Thymus (tissue), 11 donors: ENCODE results near the gene TXNDC17. TPM values are rescaled to one million over a fixed set of nuclear protein-coding genes. Genes with fewer than 3 reads are reported as not detected.

ENCODE experiments used
- DNase-seq, 9 donors: peaks; one replicate each; pipeline ENCODE4 v3.0.0-alpha.2; 2013; ENCODE audit warnings: low spot score in 9 of 9, low read depth in 6 of 9, missing footprints in 1 of 9
- H3K27ac ChIP-seq, 2 donors: one replicate each; pipeline ENCODE4 v1.5.1; 2013; ENCODE audit warnings: control low read depth in 1 of 2, low read depth in 1 of 2, low read length in 1 of 2, mild to moderate bottlenecking in 1 of 2, moderate library complexity in 1 of 2
- H3K27me3 ChIP-seq, 2 donors: one replicate each; pipeline ENCODE4 v1.5.1; 2013; ENCODE audit warnings: low read length in 1 of 2; ENCODE audit not compliant: control insufficient read depth in 2 of 2, insufficient read depth in 1 of 2
- H3K36me3 ChIP-seq, 2 donors: one replicate each; pipeline ENCODE4 v1.5.1; 2013; ENCODE audit warnings: low read length in 1 of 2, mild to moderate bottlenecking in 1 of 2, moderate library complexity in 1 of 2; ENCODE audit not compliant: control insufficient read depth in 2 of 2, insufficient read depth in 2 of 2
- H3K4me1 ChIP-seq, 2 donors: one replicate each; pipeline ENCODE4 v1.5.1; 2013; ENCODE audit warnings: low read length in 2 of 2; ENCODE audit not compliant: control insufficient read depth in 2 of 2, insufficient read depth in 2 of 2
- H3K4me3 ChIP-seq, 2 donors: one replicate each; pipeline ENCODE4 v1.5.1; 2013; ENCODE audit warnings: low read length in 2 of 2, control low read depth in 1 of 2, mild to moderate bottlenecking in 1 of 2
- H3K9me3 ChIP-seq, 2 donors: one replicate each; pipeline ENCODE4 v1.5.1; 2013; ENCODE audit warnings: low read length in 1 of 2, mild to moderate bottlenecking in 1 of 2; ENCODE audit not compliant: control insufficient read depth in 2 of 2, insufficient read depth in 1 of 2
- WGBS: extraction: QIAGEN DNeasy Blood & Tissue Kit; methylation state at CpG from one replicate; pipeline ENCODE4 v1.1.7; 2013; 5-methylcytosine and 5-hydroxymethylcytosine counted together
- polyA plus RNA-seq: library from polyadenylated mRNA; stranded (reverse); fragments of 200-250 nt; gene quantifications from one replicate; pipeline ENCODE4 v1.2.3, GENCODE V29; 2013
- total RNA-seq: library from RNA; stranded (reverse); fragments of 120-200 nt; gene quantifications from one replicate; pipeline ENCODE4 v1.2.4, GENCODE V29; 2013
- donor health status: healthy.

The TXNDC17 gene
- total and polyA plus RNA-seq, 2 donors: 117 to 127 TPM

DNA sequence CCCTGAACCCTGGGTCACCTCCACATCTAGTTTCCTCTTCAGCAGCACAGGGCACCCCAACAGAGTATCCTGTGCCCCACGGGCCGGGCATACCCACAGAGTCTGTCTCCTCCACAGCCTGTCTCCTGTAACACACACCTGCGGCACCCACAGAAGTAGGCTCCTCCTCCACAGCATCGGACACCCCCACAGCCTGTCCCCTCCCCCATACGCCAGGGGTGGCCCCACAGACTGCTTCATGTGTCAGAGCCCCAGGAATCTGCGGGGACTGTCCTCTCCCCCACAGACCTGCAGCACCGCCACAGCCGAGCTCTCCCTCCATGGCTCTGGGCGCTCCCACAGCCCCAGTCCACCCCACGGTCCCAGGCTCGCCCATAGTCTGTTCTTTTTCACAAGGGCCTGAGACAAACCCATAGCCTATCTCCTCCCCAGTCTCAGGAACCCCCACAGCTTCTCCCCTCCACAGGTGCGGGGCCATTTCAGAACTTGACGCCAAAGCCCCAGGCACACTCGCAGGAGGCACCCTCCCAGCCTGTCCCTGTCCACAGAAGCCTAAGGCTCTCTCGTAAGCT lies 1.8 kb upstream of the TXNDC17 start:
- Histone ChIP-seq H3K27me3 (no peaks in the 10 kb centered on the region), H3K27ac (no peak overlapping the region), H3K4me3 (peak overlapping the region; percentile 75 to 99), H3K36me3 (peaks cover 6 to 18% of the 10 kb centered on the region in 2 donors), H3K9me3 (no peaks in the 10 kb centered on the region), H3K4me1 (peaks cover 20% of the 10 kb centered on the region in 2 donors)
- peak in 3 of 9 donors; percentile 21 to 49 (median 36) for DNase-seq
- WGBS: 60% methylated on average over 15 of the region's 15 CpGs

DNA sequence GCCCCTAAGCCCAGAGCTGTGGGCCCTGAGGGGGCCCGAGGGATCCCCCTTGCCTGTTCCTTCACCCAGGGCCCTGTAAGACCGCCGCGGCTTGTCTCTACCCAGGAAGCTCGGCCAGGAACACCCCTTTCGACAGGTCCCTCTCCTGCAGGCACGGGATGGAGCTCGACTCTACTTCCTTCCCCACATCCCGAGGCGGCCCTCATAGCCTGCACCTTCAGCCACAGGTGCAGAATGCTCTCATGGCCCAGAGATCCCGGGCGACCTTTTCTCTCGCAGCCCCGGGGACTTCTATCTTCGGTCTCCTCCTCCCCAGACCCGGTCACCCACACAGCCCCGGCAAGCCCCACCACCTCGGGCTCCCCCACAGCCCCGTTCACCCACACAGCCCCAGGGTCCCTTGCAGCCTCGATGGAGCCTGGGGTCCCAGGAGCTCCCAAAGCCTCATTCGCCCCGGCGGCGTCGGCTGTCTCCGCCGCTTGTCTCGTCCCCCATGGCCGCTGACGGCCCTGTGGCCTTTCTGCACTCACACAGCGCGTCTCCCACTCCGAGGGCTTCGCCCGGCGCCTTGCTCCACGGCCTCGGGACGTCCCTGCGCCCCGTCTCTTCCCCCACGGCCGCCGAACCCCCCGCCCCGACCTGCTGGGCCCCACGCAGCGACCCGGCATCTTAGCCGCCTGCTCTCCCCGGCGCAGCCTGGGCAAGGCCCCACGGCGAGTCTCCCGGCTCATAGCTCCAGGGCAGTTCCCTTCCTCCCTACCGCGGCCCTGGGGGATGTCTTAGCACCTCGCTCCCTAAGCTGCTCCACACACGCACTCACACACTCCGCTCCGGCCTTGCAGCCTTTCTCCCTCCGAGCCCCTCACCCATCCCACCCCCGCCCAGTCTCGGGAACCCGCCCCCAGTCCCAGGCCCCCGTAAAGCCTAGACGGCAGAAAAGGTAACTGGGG lies 999 bp upstream of the TXNDC17 start:
- DNase-seq: peak in 5 of 9 donors; percentile 14 to 40 (median 25)
- peaks cover 20% of the 10 kb centered on the region in 2 donors for H3K4me1 ChIP-seq
- peaks cover 6 to 18% of the 10 kb centered on the region in 2 donors for H3K36me3 ChIP-seq
- peak overlapping the region; percentile 75 to 99 for H3K4me3 ChIP-seq
- peak overlapping the region; percentile 89 to 91 for H3K27ac ChIP-seq
- WGBS: under 1% methylated on average over 67 of the region's 67 CpGs
- H3K27me3 ChIP-seq: no peaks in the 10 kb centered on the region
- H3K9me3 ChIP-seq: no peaks in the 10 kb centered on the region

DNA sequence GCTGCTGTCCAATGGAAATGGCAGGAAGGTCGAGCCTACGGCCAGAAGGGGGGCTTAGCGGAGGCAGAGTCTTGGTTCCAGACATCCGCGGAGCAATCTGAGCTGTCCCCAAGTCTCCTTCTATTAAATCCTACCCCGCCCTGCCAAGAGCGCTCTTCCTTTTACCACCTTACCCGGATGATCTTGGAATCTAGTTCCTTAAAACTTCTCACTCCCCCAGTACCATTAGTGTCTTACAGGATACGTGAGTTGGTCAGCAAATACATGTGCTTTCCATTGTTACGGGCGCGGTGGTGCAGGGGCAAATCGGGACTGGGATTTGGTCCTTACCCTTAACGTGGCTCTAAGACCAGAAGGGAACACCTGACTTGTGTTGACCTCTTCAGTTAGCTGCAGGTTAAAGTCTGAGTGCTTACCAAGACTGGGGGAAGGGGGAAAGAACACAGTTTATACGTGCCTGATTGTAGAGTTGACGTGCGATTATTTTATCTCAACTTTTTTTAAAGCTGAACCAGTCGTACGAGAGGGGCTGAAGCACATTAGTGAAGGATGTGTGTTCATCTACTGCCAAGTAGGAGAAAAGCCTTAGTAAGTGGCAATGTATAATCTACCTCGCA lies 495 bp downstream of the TXNDC17 start:
- Histone ChIP-seq H3K27ac (peak overlapping the region; percentile 77 to 91), H3K4me3 (peak overlapping the region; percentile 75 to 99), H3K36me3 (peaks cover 6 to 21% of the 10 kb centered on the region in 2 donors), H3K4me1 (peaks cover 20% of the 10 kb centered on the region in 2 donors), H3K9me3 (no peaks in the 10 kb centered on the region), H3K27me3 (no peaks in the 10 kb centered on the region)
- peak in 1 of 9 donors; percentile 21 for DNase-seq
- WGBS: 11% methylated on average over 20 of the region's 20 CpGs

DNA sequence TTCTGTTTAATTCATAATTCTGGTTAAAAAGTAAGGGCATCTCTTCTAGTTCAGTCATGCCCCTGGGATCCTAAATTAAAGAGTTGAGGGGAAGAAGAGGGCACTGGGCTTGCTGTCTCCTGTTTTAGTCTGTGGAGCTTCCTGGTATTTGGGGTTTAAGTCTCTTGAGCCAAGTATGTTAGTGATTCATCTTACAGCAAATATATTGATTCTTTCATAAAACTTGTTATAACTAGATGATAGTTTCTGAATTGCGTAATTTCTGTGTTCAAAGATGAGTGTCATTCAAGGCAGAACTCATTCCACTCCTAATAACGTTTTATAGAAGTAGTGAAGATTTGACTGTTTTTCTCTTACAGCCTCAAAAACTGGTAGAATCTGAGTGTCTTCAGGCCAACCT lies 1.7 kb downstream of the TXNDC17 start:
- H3K27ac ChIP-seq: no peak overlapping the region
- DNase-seq: no peak
- H3K36me3 ChIP-seq: peaks cover 13 to 26% of the 10 kb centered on the region in 2 donors
- H3K27me3 ChIP-seq: no peaks in the 10 kb centered on the region
- H3K4me3 ChIP-seq: no peak overlapping the region
- WGBS: 67% methylated on average over 2 of the region's 2 CpGs
- H3K4me1 ChIP-seq: peaks cover 20% of the 10 kb centered on the region in 2 donors
- no peaks in the 10 kb centered on the region for H3K9me3 ChIP-seq

DNA sequence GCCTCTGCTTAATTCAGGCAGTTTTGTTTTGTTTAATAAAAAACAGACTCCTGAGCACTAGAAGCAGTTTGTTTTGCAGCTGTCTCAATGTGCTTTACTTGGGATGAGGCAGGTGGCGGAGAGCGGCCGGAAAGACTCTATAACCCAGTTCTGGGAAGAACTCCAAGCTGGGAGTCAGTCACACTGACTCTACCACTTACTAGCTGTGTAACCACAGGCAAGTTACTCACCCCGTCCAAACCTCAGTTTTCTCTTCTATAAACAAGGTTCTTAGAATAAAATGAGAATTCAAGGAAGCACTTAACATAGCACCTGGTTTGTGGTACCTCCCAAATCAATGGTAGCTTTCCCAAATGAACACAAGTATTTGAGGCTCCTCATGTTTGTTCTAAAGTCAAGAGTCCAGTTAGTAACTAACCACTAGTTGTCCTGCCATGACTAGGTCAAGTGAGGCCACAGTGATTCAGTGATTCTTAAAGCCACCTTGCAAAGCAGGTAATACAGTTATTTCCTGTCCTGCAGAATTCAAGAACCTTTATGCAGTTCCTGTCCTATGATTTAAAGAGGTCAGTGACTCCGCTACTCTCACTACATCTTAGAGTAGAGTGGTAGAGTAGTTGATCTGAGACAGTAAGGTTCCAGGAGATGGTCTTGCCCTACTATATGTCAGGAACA lies 2.7 kb downstream of the TXNDC17 start:
- Histone ChIP-seq H3K4me1 (peaks cover 14 to 16% of the 10 kb centered on the region in 2 donors), H3K4me3 (no peak overlapping the region), H3K36me3 (peaks cover 13 to 31% of the 10 kb centered on the region in 2 donors), H3K9me3 (no peaks in the 10 kb centered on the region), H3K27ac (no peak overlapping the region), H3K27me3 (no peaks in the 10 kb centered on the region)
- 97% methylated on average over 5 of the region's 5 CpGs for WGBS
- no peak for DNase-seq

DNA sequence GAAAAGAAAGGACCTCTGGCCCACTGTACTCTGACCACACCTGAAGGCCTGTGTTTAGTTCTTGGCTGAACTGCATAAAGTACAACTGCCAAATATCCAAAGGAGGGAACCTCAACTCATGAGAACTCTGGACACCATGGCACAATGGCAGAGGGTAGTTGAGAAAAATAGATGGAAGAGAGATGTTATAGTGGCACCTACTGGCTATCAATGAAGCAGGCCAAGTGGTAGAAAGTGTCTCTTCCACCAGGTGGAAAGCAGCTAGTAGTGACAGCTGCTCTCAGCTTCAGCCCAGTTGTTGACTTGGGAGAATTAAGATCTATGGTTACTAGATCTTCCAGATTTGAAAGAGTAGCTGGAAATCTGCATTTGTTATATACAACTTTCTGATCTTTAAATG lies 7.3 kb downstream of the TXNDC17 start:
- Histone ChIP-seq H3K4me1 (peaks cover 9 to 12% of the 10 kb centered on the region in 2 donors), H3K9me3 (peaks cover 0 to 7% of the 10 kb centered on the region in 2 donors), H3K27ac (no peak overlapping the region), H3K27me3 (peaks cover 7 to 16% of the 10 kb centered on the region in 2 donors), H3K36me3 (peaks cover 13 to 31% of the 10 kb centered on the region in 2 donors), H3K4me3 (no peak overlapping the region)
- DNase-seq: peak in 1 of 9 donors; percentile 28

DNA sequence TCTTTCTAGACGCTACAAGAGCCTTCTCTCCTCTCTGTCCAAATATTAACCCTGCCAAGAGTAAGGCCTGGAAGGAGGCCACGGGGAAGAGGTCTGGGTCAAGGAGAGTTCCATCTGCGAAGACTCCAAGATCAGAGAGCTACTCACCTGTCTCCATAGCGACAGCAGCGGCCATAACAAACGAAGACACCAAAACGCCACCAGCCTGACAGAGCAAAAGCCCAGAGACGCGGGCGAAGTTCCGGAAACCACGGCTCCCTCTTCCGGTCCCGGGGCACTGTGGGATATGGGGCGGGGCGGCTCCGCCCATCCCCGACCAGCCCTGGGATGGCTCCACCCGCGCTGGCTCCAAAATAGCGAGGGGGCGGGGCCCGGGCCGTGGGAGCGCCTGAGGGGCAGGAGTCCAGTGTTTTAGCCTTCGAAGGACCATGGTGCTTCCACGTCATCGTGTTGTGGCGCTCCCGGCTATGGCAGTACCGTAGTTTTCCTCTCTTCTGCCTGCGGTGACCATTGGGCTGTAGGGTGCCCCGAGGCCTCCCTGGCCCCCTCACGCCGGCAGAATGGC lies 10.6 kb downstream of the TXNDC17 start, which contains the start of the genes C17orf100 and MED31:
Gene C17orf100 (plus strand): TSS at position 409 of the 565 bp plus-strand sequence. CDS start 152 bp downstream, at position 561.
Gene MED31 (minus strand): TSS at position 252 of the 565 bp plus-strand sequence. CDS start 77 bp downstream, at position 175.
- 2% methylated on average over 35 of the region's 35 CpGs for WGBS
- peaks cover 14 to 24% of the 10 kb centered on the region in 2 donors for H3K4me1 ChIP-seq
- H3K27ac ChIP-seq: peak within 1 kb of the TSS; percentile 95 to 96
- H3K9me3 ChIP-seq: peaks cover 0 to 7% of the 10 kb centered on the region in 2 donors
- DNase-seq: peak; percentile 75 to 95 (median 88)
- H3K36me3 ChIP-seq: peaks cover 8 to 13% of the 10 kb centered on the region in 2 donors
- peaks cover 25 to 46% of the 10 kb centered on the region in 2 donors for H3K27me3 ChIP-seq
- H3K4me3 ChIP-seq: peak within 1 kb of the TSS; percentile 69 to 82

DNA sequence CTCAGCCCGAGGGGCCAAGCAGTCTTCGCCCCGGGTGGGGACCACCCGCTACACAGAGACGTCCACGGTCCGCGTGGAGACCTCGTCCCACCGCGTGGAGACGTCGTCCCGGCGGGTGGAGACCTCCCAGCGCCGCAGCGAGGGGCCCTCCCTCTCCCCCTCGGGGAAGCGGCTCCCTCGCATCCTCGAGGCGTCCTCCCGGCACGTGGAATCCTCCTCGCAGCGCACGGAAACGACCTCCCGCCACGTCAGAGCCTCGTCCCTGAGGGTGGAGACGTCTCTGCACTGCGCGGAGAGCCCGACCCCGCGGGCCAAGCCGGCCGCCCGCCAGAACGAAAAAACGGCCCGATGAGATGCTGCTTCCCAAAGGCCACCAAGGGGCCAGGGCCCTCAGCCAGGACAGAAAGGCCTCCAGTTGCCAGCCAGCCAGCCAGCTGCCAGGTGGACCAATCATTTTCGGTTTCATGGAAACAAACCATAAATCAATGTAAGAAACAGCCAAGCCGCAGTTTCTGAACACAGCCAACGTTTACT lies 11.1 kb downstream of the TXNDC17 start:
- peaks cover 14 to 24% of the 10 kb centered on the region in 2 donors for H3K4me1 ChIP-seq
- peaks cover 0 to 7% of the 10 kb centered on the region in 2 donors for H3K9me3 ChIP-seq
- peaks cover 3 to 13% of the 10 kb centered on the region in 2 donors for H3K36me3 ChIP-seq
- H3K27me3 ChIP-seq: peaks cover 25 to 50% of the 10 kb centered on the region in 2 donors
- WGBS: 5% methylated on average over 47 of the region's 47 CpGs
- peak overlapping the region; percentile 54 to 96 for H3K27ac ChIP-seq
- H3K4me3 ChIP-seq: peak overlapping the region; percentile 69 to 82
- DNase-seq: peak in 3 of 9 donors; percentile 21 to 22 (median 21)
